GM12891 (cell line): ENCODE measurements around the gene WEE2. TPM values are rescaled to one million over a fixed set of nuclear protein-coding genes. Genes with fewer than 3 reads are reported as not detected.

Experiments used
- DNase-seq: peaks from one replicate; pipeline ENCODE4 v3.0.0; 2011; ENCODE audit warnings: low spot score; ENCODE audit not compliant: insufficient read length
- FAIRE-seq: peaks from 2 replicates; lab custom pipeline; 2011; peaks lifted over from hg19 to GRCh38; lab: Jason Lieb, UNC
- PAX5 ChIP-seq: IDR thresholded peaks from 2 replicates; pipeline ENCODE4 v1.6.1; 2011; ENCODE audit warnings: low read length, moderate library complexity, mild to moderate bottlenecking; ENCODE audit not compliant: insufficient read depth, severe bottlenecking
- POLR2A ChIP-seq: IDR thresholded peaks from 2 replicates; pipeline ENCODE4 v1.6.1; 2011; ENCODE audit warnings: low read depth, low read length, control low read depth
- POLR2AphosphoS5 ChIP-seq: IDR thresholded peaks from 2 replicates; pipeline ENCODE4 v1.6.1; 2011; ENCODE audit warnings: low read depth, low read length, control low read depth
- POU2F2 ChIP-seq: IDR thresholded peaks from 2 replicates; pipeline ENCODE4 v1.6.1; 2011; ENCODE audit warnings: low read depth, mild to moderate bottlenecking, control low read depth, low read length, moderate library complexity
- SPI1 ChIP-seq: IDR thresholded peaks from 2 replicates; pipeline ENCODE4 v1.6.1; 2011; ENCODE audit warnings: low read depth, low read length, control low read depth
- TAF1 ChIP-seq: IDR thresholded peaks from 2 replicates; pipeline ENCODE4 v1.6.1; 2011; ENCODE audit warnings: low read depth, low read length, control low read depth
- polyA plus RNA-seq: library from polyadenylated mRNA; unstranded; fragments of >200 nt; gene quantifications from one replicate; pipeline ENCODE4 v1.2.1, GENCODE V29; 2012; ENCODE audit warnings: low read depth, missing spikeins, inconsistent platforms; ENCODE audit not compliant: missing spikeins

WEE2 gene
- 0.05 TPM for polyA plus RNA-seq

DNA sequence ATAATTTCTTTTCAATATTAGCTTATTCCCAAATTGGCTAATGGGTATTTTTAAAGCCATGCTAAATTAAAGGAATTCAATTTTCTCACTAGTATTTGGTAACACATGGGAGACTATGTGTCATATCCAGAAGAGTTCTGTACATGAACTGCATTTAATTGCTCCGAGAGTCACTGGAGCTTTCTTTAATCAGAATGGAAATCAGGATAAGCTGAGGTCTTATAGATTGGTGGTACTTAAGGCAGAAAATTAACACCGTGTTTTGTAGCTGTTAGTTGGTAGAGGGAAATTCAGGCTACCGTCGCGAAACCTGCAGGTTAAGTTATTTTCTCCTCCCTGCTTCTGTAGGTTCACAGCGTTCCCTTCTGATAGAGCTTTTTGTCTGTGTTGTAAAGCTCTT lies at the start of gene WEE2:
Gene WEE2, plus strand, starts transcription at position 3 of the 400 bp plus-strand sequence. CDS start 406 bp downstream, outside the sequence.
- TF ChIP-seq POLR2A (no peak), POLR2AphosphoS5 (no peak)
- DNase-seq = no peak
- no peak for FAIRE-seq

DNA sequence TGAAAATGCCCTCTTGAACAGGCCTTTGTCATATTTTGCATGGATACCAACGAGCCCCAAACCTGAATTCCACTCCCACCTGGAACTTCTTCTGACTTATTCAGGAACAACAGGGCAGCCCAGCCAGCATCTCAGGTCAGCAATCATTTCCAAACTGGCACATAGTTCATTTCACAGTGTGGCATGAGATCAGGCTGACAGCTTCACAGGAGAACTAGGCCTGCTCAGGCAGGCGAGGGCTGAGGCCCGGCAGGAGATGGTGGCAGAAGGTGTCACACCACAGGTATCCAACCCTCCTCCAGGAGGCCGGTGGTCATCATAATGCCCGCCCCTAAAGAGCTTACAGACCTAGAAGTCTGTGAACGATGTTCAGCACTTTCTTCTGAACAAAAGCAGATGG lies 48.7 kb upstream of the WEE2 start:
- no peak for FAIRE-seq
- DNase-seq = no peak
- TF ChIP-seq SPI1 = no peak
- no peak for TF ChIP-seq POU2F2
- no peak for TF ChIP-seq POLR2A
- TF ChIP-seq PAX5 = no peak
- no peak for TF ChIP-seq TAF1
- TF ChIP-seq POLR2AphosphoS5 = no peak

DNA sequence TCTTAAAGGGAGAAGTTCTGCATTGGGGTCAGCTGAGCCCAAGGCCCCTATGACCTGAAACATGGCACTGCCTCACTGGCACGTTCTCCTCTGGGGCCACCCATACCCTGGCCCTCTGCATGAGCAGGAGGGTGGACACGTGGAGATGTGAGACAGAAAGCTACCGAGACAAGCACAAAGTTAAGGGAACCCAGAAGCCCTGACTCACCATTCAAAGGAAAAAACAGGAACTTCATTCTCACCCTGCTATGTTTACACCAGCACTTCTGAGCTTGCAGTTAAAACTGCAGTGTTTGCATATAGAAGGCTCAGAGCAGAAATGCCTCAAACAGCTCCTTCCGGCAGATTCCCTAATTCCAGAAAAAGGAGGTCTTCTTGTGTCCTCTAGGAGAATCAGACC lies 47.9 kb upstream of the WEE2 start:
- TF ChIP-seq TAF1 (no peak), POLR2AphosphoS5 (no peak)
- no peak for DNase-seq
- no peak for FAIRE-seq

DNA sequence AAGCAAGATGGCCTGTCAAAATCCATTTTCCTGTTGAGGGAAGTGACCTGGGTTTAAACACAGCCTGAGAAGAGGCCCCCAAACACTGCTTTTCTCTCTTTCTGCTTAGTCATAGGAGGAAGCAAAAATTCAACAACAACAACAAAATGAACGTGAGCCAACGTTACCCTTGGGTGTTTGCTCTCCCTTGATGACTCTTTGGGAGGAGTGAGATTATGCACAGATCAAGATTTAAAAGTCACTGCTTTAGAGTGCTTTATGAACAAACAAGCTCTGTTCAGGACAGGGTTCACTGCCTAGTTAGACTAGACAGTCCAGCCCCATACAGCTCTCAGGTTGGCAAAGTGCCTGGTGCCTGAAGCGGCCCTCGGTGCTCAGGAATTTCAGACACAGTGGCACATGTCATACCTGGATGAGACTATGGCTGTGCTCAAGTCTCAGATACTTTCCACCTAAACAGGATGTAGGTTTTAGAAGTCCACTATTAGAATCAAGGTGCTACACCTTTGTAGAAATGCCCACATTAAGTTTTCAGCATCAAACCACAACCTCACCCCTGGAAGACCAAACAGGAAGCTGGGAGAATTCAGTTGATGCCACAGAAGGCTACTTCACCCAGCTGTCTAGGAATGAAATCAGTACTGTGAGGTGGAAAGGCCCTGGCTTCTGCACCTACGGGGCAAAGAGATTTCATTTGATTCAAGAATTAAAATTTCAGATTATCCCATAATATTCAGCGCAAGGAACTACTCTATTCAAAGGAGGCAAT lies 44.9 kb upstream of the WEE2 start:
- FAIRE-seq (no peak), DNase-seq (no peak)
- TF ChIP-seq POU2F2 (no peak), POLR2A (no peak)

DNA sequence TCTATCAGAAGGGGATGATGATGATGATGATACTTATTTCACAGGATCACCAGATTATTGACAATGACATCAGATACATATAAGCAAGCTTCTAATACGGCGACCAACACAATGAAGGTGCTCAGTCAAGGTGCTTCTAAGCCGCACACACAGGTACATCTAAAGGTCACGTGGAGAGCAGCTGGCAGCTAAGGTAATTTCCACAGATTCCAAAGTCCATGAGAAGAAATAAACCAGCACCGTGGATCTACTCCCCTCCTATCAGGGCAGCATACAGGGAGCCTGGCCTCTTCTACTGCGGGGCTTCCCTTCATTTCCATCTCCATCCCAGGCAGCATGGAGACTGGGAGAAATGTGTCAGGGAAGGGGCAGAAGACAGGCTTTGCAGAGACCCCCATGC lies 43.7 kb upstream of the WEE2 start:
- TF ChIP-seq PAX5 (no peak), SPI1 (no peak), POLR2AphosphoS5 (no peak), POU2F2 (no peak), POLR2A (no peak), TAF1 (no peak)
- FAIRE-seq (no peak), DNase-seq (no peak)

DNA sequence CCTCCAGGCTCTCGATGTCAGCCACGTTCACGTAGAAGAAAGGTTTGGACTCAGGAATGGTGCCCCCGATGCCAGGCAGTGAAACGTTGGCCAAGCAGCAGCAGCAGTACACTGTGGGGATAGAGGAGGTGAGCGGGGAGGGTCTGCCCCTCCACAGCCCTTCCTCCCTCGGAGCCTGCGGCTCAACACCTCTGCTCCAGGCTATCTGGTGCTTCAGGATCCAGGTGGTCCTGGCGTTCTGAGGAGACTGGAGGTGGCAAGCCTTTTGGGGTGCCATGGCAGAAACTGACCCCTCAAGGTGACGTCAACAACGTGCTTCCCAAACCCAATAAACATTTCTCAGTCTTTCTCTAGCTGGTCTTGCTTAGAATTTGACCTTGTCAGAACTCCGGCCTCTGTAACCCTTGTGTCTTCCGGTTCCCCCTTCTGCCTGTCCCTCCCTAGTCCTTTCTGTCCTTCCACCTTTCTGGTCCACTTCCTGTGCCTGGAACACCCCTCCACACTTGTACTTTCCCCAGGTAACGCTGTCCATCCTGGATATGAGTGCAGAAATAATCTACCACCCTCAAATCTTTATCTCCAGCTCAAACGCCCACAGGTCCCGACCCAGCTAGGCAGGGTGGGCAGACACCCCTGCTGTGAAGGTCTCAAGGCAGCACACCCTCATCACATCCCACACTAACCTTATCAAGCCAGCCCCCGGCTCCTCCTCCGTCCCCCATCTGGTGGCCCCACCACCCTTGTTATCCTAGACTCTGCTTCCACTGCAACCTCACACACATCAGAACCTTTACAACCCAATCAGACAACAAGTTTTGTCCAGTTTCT lies 42.7 kb upstream of the WEE2 start:
- no peak for FAIRE-seq
- DNase-seq = no peak
- TF ChIP-seq POLR2A = no peak
- no peak for TF ChIP-seq POLR2AphosphoS5
- TF ChIP-seq TAF1 = no peak
- TF ChIP-seq PAX5 = no peak
- TF ChIP-seq POU2F2 = no peak
- TF ChIP-seq SPI1 = no peak

DNA sequence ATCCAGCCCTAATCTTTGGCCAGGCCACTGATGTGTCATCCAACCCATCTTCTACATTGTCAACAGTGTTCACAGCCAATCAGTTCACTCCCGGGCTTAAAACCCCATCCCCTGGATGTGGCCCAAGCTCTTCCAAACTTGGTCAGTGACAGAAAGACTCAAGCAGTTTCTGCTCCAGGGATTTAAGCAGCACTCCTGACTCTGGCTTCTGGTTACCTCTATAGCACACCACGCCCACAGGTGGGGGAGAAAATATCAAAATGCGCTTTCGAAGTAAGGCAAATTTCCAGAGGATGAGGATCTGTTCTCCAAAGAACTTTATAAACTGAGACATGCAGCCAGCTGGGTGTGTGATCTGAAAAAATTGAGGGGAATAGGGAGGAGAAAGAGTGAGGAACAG lies 42.1 kb upstream of the WEE2 start:
- FAIRE-seq = no peak
- DNase-seq = no peak
- TF ChIP-seq TAF1 (no peak), POLR2A (no peak), PAX5 (no peak), POU2F2 (no peak), POLR2AphosphoS5 (no peak)

DNA sequence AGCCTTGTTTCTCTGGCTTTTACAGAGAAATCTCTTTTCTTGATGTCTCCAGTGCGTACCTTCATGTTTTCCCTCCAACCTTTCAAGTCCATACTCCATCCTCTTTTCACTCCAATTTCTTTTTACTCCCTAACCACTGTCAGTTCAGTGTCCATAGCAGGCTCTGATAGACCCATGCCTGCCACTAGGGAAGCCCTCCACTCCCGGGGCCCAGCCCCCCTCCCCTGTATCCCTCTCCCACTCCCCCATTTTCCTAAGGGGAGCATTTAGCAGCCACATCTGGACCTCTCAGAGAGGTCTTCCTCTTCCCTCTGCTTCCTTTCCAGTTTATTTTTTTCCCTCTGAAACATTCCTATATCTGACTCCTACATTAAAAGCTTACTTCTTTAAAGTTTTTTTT lies 39.3 kb upstream of the WEE2 start:
- FAIRE-seq (no peak), DNase-seq (no peak)
- TF ChIP-seq POLR2AphosphoS5 (no peak), POU2F2 (no peak), PAX5 (no peak), SPI1 (no peak), POLR2A (no peak), TAF1 (no peak)

DNA sequence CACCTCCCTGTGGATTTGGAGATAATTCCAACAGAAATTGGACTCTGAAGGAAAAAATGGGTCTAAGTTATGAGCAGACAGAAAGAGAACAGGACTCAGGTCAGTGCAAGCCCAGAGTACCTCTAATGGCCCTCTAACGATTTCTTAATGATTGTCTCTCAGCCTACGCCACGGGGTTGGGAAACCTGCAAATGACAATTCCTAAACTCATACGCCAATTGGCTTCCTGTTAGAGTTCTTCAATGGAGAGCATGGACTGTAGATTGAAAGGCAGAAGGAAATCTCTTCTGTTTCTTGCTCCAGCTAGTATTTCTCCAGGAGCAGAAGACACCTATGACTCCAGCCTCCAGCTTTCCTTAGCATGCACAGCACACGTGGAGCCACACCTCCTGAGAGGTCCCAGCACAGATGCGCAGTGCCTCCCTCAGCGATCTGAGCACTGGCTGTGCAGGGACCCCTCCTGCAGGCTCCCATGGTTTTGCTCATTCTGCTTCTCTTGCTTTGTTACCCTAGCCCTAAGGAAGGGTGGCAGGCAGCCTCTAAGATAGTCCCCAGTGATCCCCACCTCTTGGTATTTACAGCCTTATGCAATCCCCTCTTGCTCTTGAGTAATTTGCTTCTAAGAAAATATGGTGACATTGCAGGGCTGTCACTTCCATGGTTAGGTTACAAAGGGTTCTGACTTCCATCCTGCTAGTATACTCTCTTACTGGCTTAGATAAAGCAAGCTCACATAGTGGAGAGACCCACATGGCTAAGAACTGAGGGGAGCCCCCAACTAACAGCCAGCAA lies 36.3 kb upstream of the WEE2 start:
- FAIRE-seq (no peak), DNase-seq (no peak)
- no peak for TF ChIP-seq POU2F2
- no peak for TF ChIP-seq POLR2AphosphoS5
- TF ChIP-seq TAF1 = no peak
- TF ChIP-seq SPI1 = no peak
- no peak for TF ChIP-seq POLR2A

DNA sequence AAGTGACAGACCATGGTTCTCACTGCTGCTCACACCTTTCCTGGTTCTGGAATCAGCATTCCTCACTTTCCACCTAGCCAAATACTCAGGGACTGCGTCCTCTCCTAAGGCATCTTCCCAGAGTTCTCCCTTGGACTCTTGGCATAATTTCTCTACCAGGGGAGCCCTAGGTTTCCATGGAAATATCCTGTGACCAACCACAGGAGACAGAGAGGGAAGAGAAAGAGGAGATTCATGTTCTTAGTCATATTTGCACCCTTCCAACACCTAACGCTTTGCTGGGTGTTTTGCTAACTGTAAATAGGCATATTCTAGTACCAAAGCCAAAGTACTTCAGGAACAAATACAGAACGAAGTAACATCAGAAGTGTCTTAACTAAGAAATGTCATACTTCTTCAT lies 34.8 kb upstream of the WEE2 start:
- TF ChIP-seq POLR2AphosphoS5 (no peak), POLR2A (no peak), POU2F2 (no peak), SPI1 (no peak)
- FAIRE-seq = no peak
- no peak for DNase-seq
